Astrocyte (in vitro differentiated cells and primary cell): Measurements from ENCODE around the gene C3orf85.

ENCODE experiments used
- EZH2 ChIP-seq: IDR thresholded peaks from 2 replicates; pipeline ENCODE4 v1.6.1; 2012; ENCODE audit warnings: mild to moderate bottlenecking, low read length, inconsistent platforms; ENCODE audit not compliant: insufficient read depth
- TF ChIP-seq, protein P1 (sequence below): IDR thresholded peaks from 2 replicates; pipeline ENCODE4 v1.5.1; 2011; ENCODE audit warnings: low read depth, mild to moderate bottlenecking, inconsistent platforms, low read length, moderate library complexity; ENCODE audit not compliant: insufficient read depth

DNA sequence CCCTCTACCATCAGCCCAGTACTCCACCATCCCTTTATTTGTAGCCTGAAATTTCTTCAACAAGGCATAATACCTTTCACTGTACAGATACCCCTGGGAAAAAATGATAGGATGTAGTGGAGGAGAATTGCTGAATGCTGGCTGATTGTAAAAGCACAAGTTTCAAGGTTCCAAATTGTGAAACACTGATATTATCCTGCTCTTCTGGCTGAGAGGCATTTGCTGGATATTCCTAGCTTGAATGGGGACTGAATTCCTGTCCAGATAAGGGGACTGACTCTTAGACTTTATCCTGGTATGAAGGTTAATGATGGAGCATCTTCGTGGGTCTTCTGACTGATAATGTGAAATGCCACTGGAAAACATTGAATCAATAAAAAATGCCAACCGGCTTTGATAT, 9.0 kb upstream of the C3orf85 start:
- TF ChIP-seq, protein P1, sequence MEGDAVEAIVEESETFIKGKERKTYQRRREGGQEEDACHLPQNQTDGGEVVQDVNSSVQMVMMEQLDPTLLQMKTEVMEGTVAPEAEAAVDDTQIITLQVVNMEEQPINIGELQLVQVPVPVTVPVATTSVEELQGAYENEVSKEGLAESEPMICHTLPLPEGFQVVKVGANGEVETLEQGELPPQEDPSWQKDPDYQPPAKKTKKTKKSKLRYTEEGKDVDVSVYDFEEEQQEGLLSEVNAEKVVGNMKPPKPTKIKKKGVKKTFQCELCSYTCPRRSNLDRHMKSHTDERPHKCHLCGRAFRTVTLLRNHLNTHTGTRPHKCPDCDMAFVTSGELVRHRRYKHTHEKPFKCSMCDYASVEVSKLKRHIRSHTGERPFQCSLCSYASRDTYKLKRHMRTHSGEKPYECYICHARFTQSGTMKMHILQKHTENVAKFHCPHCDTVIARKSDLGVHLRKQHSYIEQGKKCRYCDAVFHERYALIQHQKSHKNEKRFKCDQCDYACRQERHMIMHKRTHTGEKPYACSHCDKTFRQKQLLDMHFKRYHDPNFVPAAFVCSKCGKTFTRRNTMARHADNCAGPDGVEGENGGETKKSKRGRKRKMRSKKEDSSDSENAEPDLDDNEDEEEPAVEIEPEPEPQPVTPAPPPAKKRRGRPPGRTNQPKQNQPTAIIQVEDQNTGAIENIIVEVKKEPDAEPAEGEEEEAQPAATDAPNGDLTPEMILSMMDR = no peak
- no peak for TF ChIP-seq EZH2
